A673 (cell line): Measurements from ENCODE around the gene IPO13.

Experiments used
- EZH2 ChIP-seq: fragments of 200-600 bp; sonication (generic); IDR thresholded peaks from 2 replicates; pipeline ENCODE4 v1.6.1; 2017; ENCODE audit warnings: borderline replicate concordance, low read depth, mild to moderate bottlenecking, mixed read lengths, antibody characterized with exemption, low read length; ENCODE audit not compliant: poor library complexity, severe bottlenecking
- TF ChIP-seq, protein P1 (sequence below): fragments of 300-800, 200-600 bp; sonication (generic); conservative IDR thresholded peaks from 2 replicates; pipeline ENCODE4 v1.5.1; 2017; ENCODE audit warnings: low read depth, mild to moderate bottlenecking, antibody characterized with exemption, low read length, moderate library complexity, mixed read lengths

DNA sequence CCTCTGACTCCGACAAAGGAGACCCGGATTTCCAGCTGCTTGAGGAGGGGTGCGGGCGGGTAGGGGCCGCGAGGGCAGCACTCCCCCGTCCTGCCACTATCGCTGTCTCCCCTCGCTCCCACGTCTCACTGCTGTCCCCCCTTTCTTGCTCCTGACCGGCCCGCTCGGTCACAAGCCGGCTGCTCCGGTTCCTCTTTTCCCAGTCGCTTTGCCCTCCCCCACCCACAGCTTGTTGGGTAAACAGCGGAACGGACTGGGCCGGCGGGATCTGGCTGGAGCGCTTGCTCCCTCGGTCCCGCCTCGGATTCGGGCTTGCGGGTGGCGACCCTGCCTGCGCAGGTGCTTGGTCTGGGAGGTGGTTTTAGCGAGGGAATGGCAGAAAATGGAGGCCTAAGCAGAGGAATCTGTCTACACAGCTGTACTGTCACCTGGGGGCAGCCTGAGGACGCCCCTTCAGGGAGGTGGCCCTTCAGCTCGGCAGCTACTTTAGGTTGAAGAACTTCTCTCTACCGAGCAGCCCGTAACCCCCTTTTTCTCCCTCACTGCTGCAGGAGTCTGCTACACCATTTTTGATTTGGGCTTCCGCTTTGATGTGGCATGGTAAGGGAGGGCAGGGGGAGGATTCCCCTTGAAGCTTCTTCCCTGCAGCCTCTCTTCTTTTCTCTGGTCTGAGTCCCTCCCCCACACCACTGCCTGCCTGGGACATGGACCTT is 28.7 kb downstream of the IPO13 start:
- TF ChIP-seq, protein P1, sequence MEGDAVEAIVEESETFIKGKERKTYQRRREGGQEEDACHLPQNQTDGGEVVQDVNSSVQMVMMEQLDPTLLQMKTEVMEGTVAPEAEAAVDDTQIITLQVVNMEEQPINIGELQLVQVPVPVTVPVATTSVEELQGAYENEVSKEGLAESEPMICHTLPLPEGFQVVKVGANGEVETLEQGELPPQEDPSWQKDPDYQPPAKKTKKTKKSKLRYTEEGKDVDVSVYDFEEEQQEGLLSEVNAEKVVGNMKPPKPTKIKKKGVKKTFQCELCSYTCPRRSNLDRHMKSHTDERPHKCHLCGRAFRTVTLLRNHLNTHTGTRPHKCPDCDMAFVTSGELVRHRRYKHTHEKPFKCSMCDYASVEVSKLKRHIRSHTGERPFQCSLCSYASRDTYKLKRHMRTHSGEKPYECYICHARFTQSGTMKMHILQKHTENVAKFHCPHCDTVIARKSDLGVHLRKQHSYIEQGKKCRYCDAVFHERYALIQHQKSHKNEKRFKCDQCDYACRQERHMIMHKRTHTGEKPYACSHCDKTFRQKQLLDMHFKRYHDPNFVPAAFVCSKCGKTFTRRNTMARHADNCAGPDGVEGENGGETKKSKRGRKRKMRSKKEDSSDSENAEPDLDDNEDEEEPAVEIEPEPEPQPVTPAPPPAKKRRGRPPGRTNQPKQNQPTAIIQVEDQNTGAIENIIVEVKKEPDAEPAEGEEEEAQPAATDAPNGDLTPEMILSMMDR = no peak
- TF ChIP-seq EZH2 = no peak
